GM12892 (cell line): Measurements from ENCODE around the gene SLC24A1.

ENCODE experiments used
- POLR2A ChIP-seq: IDR thresholded peaks from 2 replicates; pipeline ENCODE4 v1.6.1; 2011; ENCODE audit warnings: low read depth, low read length, control low read depth
- POLR2AphosphoS5 ChIP-seq: IDR thresholded peaks from 2 replicates; pipeline ENCODE4 v1.6.1; 2011; ENCODE audit warnings: low read depth, low read length, control low read depth
- TAF1 ChIP-seq: IDR thresholded peaks from 2 replicates; pipeline ENCODE4 v1.6.1; 2011; ENCODE audit warnings: low read depth, mild to moderate bottlenecking, control low read depth, low read length, borderline replicate concordance

- TF ChIP-seq POLR2AphosphoS5: no peak
- TF ChIP-seq POLR2A: no peak
- TF ChIP-seq TAF1: no peak
These were observed 44.5 kb downstream of the SLC24A1 start for GRCh38 chr15:65666257-65666656.
